Activated naive CD8-positive, alpha-beta T cell (primary cell): Measurements from ENCODE around the gene KNL1.
"Not testable (repeated sequence)": the region's sequence is repeated elsewhere in the genome, so short reads cannot be mapped to it uniquely, and the experiment has no call there.

Source experiments
- H3K27ac Mint-ChIP-seq: one replicate; pipeline ENCODE4 v1.8.0; 2021; ENCODE audit warnings: mixed read lengths
- H3K27me3 Mint-ChIP-seq: one replicate; pipeline ENCODE4 v1.8.0; 2021; ENCODE audit warnings: mixed read lengths
- H3K36me3 Mint-ChIP-seq: one replicate; pipeline ENCODE4 v1.8.0; 2021; ENCODE audit warnings: mixed read lengths
- H3K4me1 Mint-ChIP-seq: one replicate; pipeline ENCODE4 v1.8.0; 2021; ENCODE audit warnings: low read depth, mixed read lengths
- H3K4me3 Mint-ChIP-seq: one replicate; pipeline ENCODE4 v1.8.0; 2021; ENCODE audit warnings: mild to moderate bottlenecking, mixed read lengths
- H3K9me3 Mint-ChIP-seq: one replicate; pipeline ENCODE4 v1.8.0; 2021; ENCODE audit warnings: low read depth, mixed read lengths

The KNL1 gene

GRCh38 chr15:40600956-40601355 lies 6.9 kb downstream of the KNL1 start:
- H3K4me1 Mint-ChIP-seq: no peaks in the 10 kb centered on the region
- H3K4me3 Mint-ChIP-seq: no peak overlapping the region
- H3K9me3 Mint-ChIP-seq: no peaks in the 10 kb centered on the region
- H3K36me3 Mint-ChIP-seq: no peaks in the 10 kb centered on the region
- no peak overlapping the region for H3K27ac Mint-ChIP-seq
- no peaks in the 10 kb centered on the region for H3K27me3 Mint-ChIP-seq

- Mint-ChIP-seq H3K4me3 (no peak overlapping the region), H3K27me3 (no peaks in the 10 kb centered on the region), H3K9me3 (no peaks in the 10 kb centered on the region), H3K36me3 (no peaks in the 10 kb centered on the region), H3K4me1 (no peaks in the 10 kb centered on the region), H3K27ac (no peak overlapping the region)
These were observed 9.9 kb downstream of the KNL1 start for GRCh38 chr15:40603935-40604334.

- Mint-ChIP-seq H3K9me3 (no peaks in the 10 kb centered on the region), H3K27me3 (no peaks in the 10 kb centered on the region), H3K4me1 (no peaks in the 10 kb centered on the region), H3K4me3 (no peak overlapping the region), H3K27ac (no peak overlapping the region), H3K36me3 (no peaks in the 10 kb centered on the region)
These were observed 19.0 kb downstream of the KNL1 start for GRCh38 chr15:40613080-40613479.

GRCh38 chr15:40618023-40618422 lies 24.0 kb downstream of the KNL1 start:
- Mint-ChIP-seq H3K4me1 (no peaks in the 10 kb centered on the region), H3K4me3 (no peak overlapping the region), H3K36me3 (no peaks in the 10 kb centered on the region), H3K27me3 (no peaks in the 10 kb centered on the region), H3K9me3 (no peaks in the 10 kb centered on the region), H3K27ac (no peak overlapping the region)

- Mint-ChIP-seq H3K4me1 (no peaks in the 10 kb centered on the region), H3K36me3 (no peaks in the 10 kb centered on the region), H3K27me3 (no peaks in the 10 kb centered on the region), H3K9me3 (no peaks in the 10 kb centered on the region), H3K27ac (no peak overlapping the region), H3K4me3 (no peak overlapping the region)
These were observed 24.9 kb downstream of the KNL1 start for GRCh38 chr15:40618906-40619305.

- Mint-ChIP-seq H3K4me1 (no peaks in the 10 kb centered on the region), H3K27ac (no peak overlapping the region), H3K36me3 (no peaks in the 10 kb centered on the region), H3K4me3 (no peak overlapping the region), H3K9me3 (no peaks in the 10 kb centered on the region), H3K27me3 (no peaks in the 10 kb centered on the region)
These were observed 29.3 kb downstream of the KNL1 start for GRCh38 chr15:40623361-40623760.

- no peaks in the 10 kb centered on the region for H3K36me3 Mint-ChIP-seq
- no peak overlapping the region for H3K27ac Mint-ChIP-seq
- H3K27me3 Mint-ChIP-seq: no peaks in the 10 kb centered on the region
- H3K4me1 Mint-ChIP-seq: no peaks in the 10 kb centered on the region
- H3K9me3 Mint-ChIP-seq: no peaks in the 10 kb centered on the region
- no peak overlapping the region for H3K4me3 Mint-ChIP-seq
These were observed 36.3 kb downstream of the KNL1 start for GRCh38 chr15:40630313-40630712.

GRCh38 chr15:40633178-40633577 lies 39.1 kb downstream of the KNL1 start:
- no peaks in the 10 kb centered on the region for H3K9me3 Mint-ChIP-seq
- no peaks in the 10 kb centered on the region for H3K36me3 Mint-ChIP-seq
- H3K27me3 Mint-ChIP-seq: no peaks in the 10 kb centered on the region
- no peak overlapping the region for H3K27ac Mint-ChIP-seq
- no peaks in the 10 kb centered on the region for H3K4me1 Mint-ChIP-seq
- no peak overlapping the region for H3K4me3 Mint-ChIP-seq

- H3K4me1 Mint-ChIP-seq: no peaks in the 10 kb centered on the region
- H3K27ac Mint-ChIP-seq: no peak overlapping the region
- H3K9me3 Mint-ChIP-seq: no peaks in the 10 kb centered on the region
- H3K36me3 Mint-ChIP-seq: no peaks in the 10 kb centered on the region
- H3K4me3 Mint-ChIP-seq: no peak overlapping the region
- H3K27me3 Mint-ChIP-seq: no peaks in the 10 kb centered on the region
These were observed 43.2 kb downstream of the KNL1 start for GRCh38 chr15:40637221-40637745.

GRCh38 chr15:40639677-40640076 lies 45.6 kb downstream of the KNL1 start:
- no peaks in the 10 kb centered on the region for H3K9me3 Mint-ChIP-seq
- H3K27ac Mint-ChIP-seq: no peak overlapping the region
- H3K4me1 Mint-ChIP-seq: no peaks in the 10 kb centered on the region
- H3K4me3 Mint-ChIP-seq: no peak overlapping the region
- H3K27me3 Mint-ChIP-seq: no peaks in the 10 kb centered on the region
- H3K36me3 Mint-ChIP-seq: no peaks in the 10 kb centered on the region

- no peaks in the 10 kb centered on the region for H3K27me3 Mint-ChIP-seq
- no peak overlapping the region for H3K27ac Mint-ChIP-seq
- H3K4me1 Mint-ChIP-seq: peaks cover 2% of the 10 kb centered on the region
- H3K9me3 Mint-ChIP-seq: no peaks in the 10 kb centered on the region
- H3K36me3 Mint-ChIP-seq: no peaks in the 10 kb centered on the region
- H3K4me3 Mint-ChIP-seq: no peak overlapping the region
These were observed 53.5 kb downstream of the KNL1 start for GRCh38 chr15:40647523-40647922.

GRCh38 chr15:40650479-40650878 lies 56.4 kb downstream of the KNL1 start:
- Mint-ChIP-seq H3K4me3 (no peak overlapping the region), H3K27ac (no peak overlapping the region), H3K4me1 (peaks cover 2% of the 10 kb centered on the region), H3K27me3 (no peaks in the 10 kb centered on the region), H3K9me3 (no peaks in the 10 kb centered on the region), H3K36me3 (no peaks in the 10 kb centered on the region)

- no peaks in the 10 kb centered on the region for H3K36me3 Mint-ChIP-seq
- H3K4me3 Mint-ChIP-seq: no peak overlapping the region
- no peaks in the 10 kb centered on the region for H3K9me3 Mint-ChIP-seq
These were observed 66.6 kb downstream of the KNL1 start for GRCh38 chr15:40660686-40661085.

GRCh38 chr15:40664909-40665308 lies 70.9 kb downstream of the KNL1 start:
- Mint-ChIP-seq H3K9me3 (no peaks in the 10 kb centered on the region), H3K4me1 (no peaks in the 10 kb centered on the region), H3K27ac (no peak overlapping the region), H3K36me3 (no peaks in the 10 kb centered on the region), H3K27me3 (no peaks in the 10 kb centered on the region), H3K4me3 (no peak overlapping the region)

More at GRCh38 chr15:40660686-40661085, 66.6 kb downstream of the KNL1 start:
- H3K4me1 Mint-ChIP-seq: no peaks in the 10 kb centered on the region
- no peaks in the 10 kb centered on the region for H3K27me3 Mint-ChIP-seq
- H3K27ac Mint-ChIP-seq: no peak overlapping the region

GRCh38 chr15:40676290-40676689 lies 82.2 kb downstream of the KNL1 start:
- H3K36me3 Mint-ChIP-seq, H3K27ac Mint-ChIP-seq: not testable (repeated sequence)

GRCh38 chr15:40676906-40677305 lies 82.9 kb downstream of the KNL1 start:
- H3K36me3 Mint-ChIP-seq, H3K27ac Mint-ChIP-seq, H3K27me3 Mint-ChIP-seq, H3K4me3 Mint-ChIP-seq, H3K4me1 Mint-ChIP-seq, H3K9me3 Mint-ChIP-seq: not testable (repeated sequence)

More at GRCh38 chr15:40676290-40676689, 82.2 kb downstream of the KNL1 start:
- not testable (repeated sequence) for H3K4me3 Mint-ChIP-seq, H3K9me3 Mint-ChIP-seq, H3K27me3 Mint-ChIP-seq, H3K4me1 Mint-ChIP-seq
